HCT116 (cell line): ENCODE data around the gene C7orf33. TPM values are rescaled to one million over a fixed set of nuclear protein-coding genes. Genes with fewer than 3 reads are reported as not detected.

ENCODE experiments used
- ATAC-seq: fragments of 200-7000 bp; cut with Tn5 transposase; 2 replicates; pipeline ENCODE4 v1.9.1; 2020; ENCODE audit warnings: mild to moderate bottlenecking, moderate library complexity
- BruUV-seq: library from RNA; stranded (reverse); fragments of 400-500 nt; replicated peaks from 2 replicates; lab custom pipeline; 2021; lab: Mats Ljungman, UMichigan
- CTCF ChIA-PET: fragments of 300-600 bp; sonication (Branson Sonifier 250); formaldehyde crosslinking; loops from one replicate; lab custom pipeline; 2021; ENCODE audit warnings: antibody characterized with exemption; lab: Charles Lee
- POLR2A ChIA-PET: fragments of 300-600, 350-600 bp; sonication (Branson Sonifier 250); formaldehyde crosslinking; loops from one replicate; lab custom pipeline; 2021; ENCODE audit warnings: antibody characterized with exemption; lab: Charles Lee
- RAD21 ChIA-PET, 2 experiments: fragments of 300-600 bp; sonication (Branson Sonifier 250); formaldehyde crosslinking; loops; one replicate each; lab custom pipeline; 2023; ENCODE audit warnings: low total read pairs in 2 of 2; ENCODE audit not compliant: uncharacterized antibody in 2 of 2, unreplicated experiment in 2 of 2, low non-redundant PET in 1 of 2; lab: Charles Lee
- DNase-seq: peaks from one replicate; pipeline ENCODE4 v3.0.0-alpha.2; 2010; ENCODE audit warnings: low read depth, low spot score
- H2AFZ ChIP-seq: fragments of 200-600 bp; shearing (Covaris generic), sonication (generic); 2 replicates; pipeline ENCODE4 v1.6.1; 2017; ENCODE audit warnings: low read depth, mixed run types, mixed read lengths, antibody characterized with exemption, low read length; ENCODE audit not compliant: poor library complexity, severe bottlenecking
- H3K27ac ChIP-seq: 2 replicates; pipeline ENCODE4 v1.5.1; 2012; ENCODE audit warnings: low read depth, low read length
- H3K27me3 ChIP-seq: fragments of 200-600 bp; sonication (generic); 2 replicates; pipeline ENCODE4 v1.6.1; 2016; ENCODE audit warnings: mixed run types, low read length, mixed read lengths; ENCODE audit not compliant: insufficient read depth
- H3K36me3 ChIP-seq, 2 experiments: fragments of 200-500 bp in 1 of 2; fragments of 200-600 bp in 1 of 2; sonication (Bioruptor generic) in 1 of 2; sonication (generic) in 1 of 2; 2 replicates each; pipeline versions ENCODE4 v1.5.1 to v1.6.1; 2014 to 2016; ENCODE audit warnings: low read length in 2 of 2, inconsistent platforms in 1 of 2, mixed read lengths in 1 of 2, mixed run types in 1 of 2; ENCODE audit not compliant: insufficient read depth in 2 of 2, control insufficient read depth in 1 of 2
- H3K4me1 ChIP-seq, 2 experiments: fragments of 200-600 bp in 1 of 2; sonication (generic) in 1 of 2; 2 replicates each; pipeline versions ENCODE4 v1.5.1 to v1.6.1; 2012 to 2017; ENCODE audit warnings: low read length in 2 of 2, inconsistent platforms in 1 of 2, mild to moderate bottlenecking in 1 of 2, mixed read lengths in 1 of 2, mixed run types in 1 of 2, moderate library complexity in 1 of 2; ENCODE audit not compliant: insufficient read depth in 2 of 2, control insufficient read depth in 1 of 2
- H3K4me2 ChIP-seq: fragments of 200-600 bp; sonication (generic); 2 replicates; pipeline ENCODE4 v1.6.1; 2017; ENCODE audit warnings: mixed run types, low read length, mixed read lengths
- H3K4me3 ChIP-seq, 2 experiments: fragments of 200-600 bp in 1 of 2; sonication (generic) in 1 of 2; replicated peaks in 1 of 2; 2 replicates each; pipeline ENCODE4 v1.5.1; 2011 to 2016; ENCODE audit warnings: low read length in 2 of 2, control low read depth in 1 of 2, low read depth in 1 of 2, mild to moderate bottlenecking in 1 of 2, mixed read lengths in 1 of 2, mixed run types in 1 of 2
- H3K79me2 ChIP-seq: fragments of 200-600 bp; sonication (generic); 2 replicates; pipeline ENCODE4 v1.6.1; 2017; ENCODE audit warnings: mild to moderate bottlenecking, mixed run types, low read length, moderate library complexity, mixed read lengths; ENCODE audit not compliant: insufficient read depth
- H3K9ac ChIP-seq: fragments of 200-600 bp; sonication (generic); 2 replicates; pipeline ENCODE4 v1.6.1; 2016; ENCODE audit warnings: low read length, mixed read lengths
- H3K9me2 ChIP-seq: fragments of 200-600 bp; sonication (generic), shearing (Covaris generic); 2 replicates; pipeline ENCODE4 v1.6.1; 2017; ENCODE audit warnings: mixed run types, mild to moderate bottlenecking, moderate library complexity; ENCODE audit not compliant: insufficient read depth
- H3K9me3 ChIP-seq, 2 experiments: fragments of 200-500 bp in 1 of 2; fragments of 200-600 bp in 1 of 2; sonication (Bioruptor generic) in 1 of 2; sonication (generic) in 1 of 2; 2 replicates each; pipeline ENCODE4 v1.6.1; 2014 to 2017; ENCODE audit warnings: low read length in 2 of 2, mixed read lengths in 2 of 2, inconsistent platforms in 1 of 2, low read depth in 1 of 2, mild to moderate bottlenecking in 1 of 2, mixed run types in 1 of 2, moderate library complexity in 1 of 2; ENCODE audit not compliant: control insufficient read depth in 1 of 2, insufficient read depth in 1 of 2
- H4K20me1 ChIP-seq: fragments of 200-600 bp; sonication (generic), shearing (Covaris generic); 2 replicates; pipeline ENCODE4 v1.6.1; 2017; ENCODE audit warnings: mixed run types, mild to moderate bottlenecking, moderate library complexity; ENCODE audit not compliant: insufficient read depth
- CEBPB ChIP-seq: IDR thresholded peaks from 2 replicates; pipeline ENCODE4 v1.6.1; 2012; ENCODE audit warnings: low read depth
- EGR1 ChIP-seq: IDR thresholded peaks from 2 replicates; pipeline ENCODE4 v1.6.1; 2012; ENCODE audit warnings: low read depth
- EZH2 ChIP-seq: fragments of 200-600 bp; sonication (generic); IDR thresholded peaks from 2 replicates; pipeline ENCODE4 v1.6.1; 2017; ENCODE audit warnings: antibody characterized with exemption, mixed run types
- EZH2phosphoT487 ChIP-seq: fragments of 200-600 bp; IDR thresholded peaks from 2 replicates; pipeline ENCODE4 v1.6.1; 2018; ENCODE audit warnings: antibody characterized with exemption, borderline replicate concordance
- FOSL1 ChIP-seq: IDR thresholded peaks from 2 replicates; pipeline ENCODE4 v1.6.1; 2012; ENCODE audit warnings: low read depth
- JUND ChIP-seq: IDR thresholded peaks from 2 replicates; pipeline ENCODE4 v1.6.1; 2012
- POLR2A ChIP-seq: IDR thresholded peaks from 2 replicates; pipeline ENCODE4 v1.7.0; 2011; ENCODE audit warnings: borderline replicate concordance; ENCODE audit not compliant: insufficient read depth, insufficient read length; ENCODE audit errors: extremely low read depth
- POLR2AphosphoS5 ChIP-seq: IDR thresholded peaks from 2 replicates; pipeline ENCODE4 v1.6.1; 2011; ENCODE audit warnings: mild to moderate bottlenecking, low read depth, low read length, moderate library complexity
- RAD21 ChIP-seq: IDR thresholded peaks from 2 replicates; pipeline ENCODE4 v1.6.1; 2012; ENCODE audit warnings: low read depth, mild to moderate bottlenecking
- SIN3A ChIP-seq: IDR thresholded peaks from 2 replicates; pipeline ENCODE4 v1.6.1; 2012; ENCODE audit warnings: low read depth
- SP1 ChIP-seq: IDR thresholded peaks from 2 replicates; pipeline ENCODE4 v1.6.1; 2012; ENCODE audit warnings: low read depth
- SRF ChIP-seq: IDR thresholded peaks from 2 replicates; pipeline ENCODE4 v1.6.1; 2012; ENCODE audit warnings: low read depth
- TCF7L2 ChIP-seq: IDR thresholded peaks from 2 replicates; pipeline ENCODE4 v1.7.0; 2011; ENCODE audit warnings: borderline replicate concordance, inconsistent platforms; ENCODE audit not compliant: insufficient read depth, insufficient read length; ENCODE audit errors: extremely low read depth
- YY1 ChIP-seq: IDR thresholded peaks from 2 replicates; pipeline ENCODE4 v1.6.1; 2011; ENCODE audit warnings: low read length, low read depth, moderate library complexity, mild to moderate bottlenecking; ENCODE audit not compliant: insufficient replicate concordance; ENCODE audit errors: extremely low read depth
- intact Hi-C: fragments of 100-400 bp; cut with micrococcal nuclease; formaldehyde crosslinking; loops from 2 replicates; pipeline ENCODE4 v1.10.0; 2022
- total RNA-seq: library from RNA; stranded (reverse); gene quantifications from one replicate; pipeline ENCODE4 v1.2.1, GENCODE V29; 2021; ENCODE audit not compliant: unreplicated experiment
- TF ChIP-seq, protein P1 (sequence below), 3 experiments: fragments of 200-600 bp in 1 of 3; sonication (generic) in 1 of 3; IDR thresholded peaks in 2 of 3; conservative IDR thresholded peaks in 1 of 3; 2 replicates each; pipeline ENCODE4 v1.5.1; 2012 to 2017; ENCODE audit warnings: low read depth in 2 of 3, low read length in 2 of 3, antibody characterized with exemption in 1 of 3, borderline replicate concordance in 1 of 3, control low read depth in 1 of 3, mild to moderate bottlenecking in 1 of 3, mixed read lengths in 1 of 3, mixed run types in 1 of 3, moderate library complexity in 1 of 3; ENCODE audit not compliant: insufficient read depth in 1 of 3
- TF ChIP-seq, protein P2 (sequence below): IDR thresholded peaks from 2 replicates; pipeline ENCODE4 v1.6.1; 2011; ENCODE audit warnings: mild to moderate bottlenecking, low read length, moderate library complexity; ENCODE audit not compliant: insufficient replicate concordance; ENCODE audit errors: extremely low read depth
- TF ChIP-seq, protein P3 (sequence below): IDR thresholded peaks from 2 replicates; pipeline ENCODE4 v1.6.1; 2012

The C7orf33 gene
- total RNA-seq, 1 experiment from 2014 or later, result not detected

DNA sequence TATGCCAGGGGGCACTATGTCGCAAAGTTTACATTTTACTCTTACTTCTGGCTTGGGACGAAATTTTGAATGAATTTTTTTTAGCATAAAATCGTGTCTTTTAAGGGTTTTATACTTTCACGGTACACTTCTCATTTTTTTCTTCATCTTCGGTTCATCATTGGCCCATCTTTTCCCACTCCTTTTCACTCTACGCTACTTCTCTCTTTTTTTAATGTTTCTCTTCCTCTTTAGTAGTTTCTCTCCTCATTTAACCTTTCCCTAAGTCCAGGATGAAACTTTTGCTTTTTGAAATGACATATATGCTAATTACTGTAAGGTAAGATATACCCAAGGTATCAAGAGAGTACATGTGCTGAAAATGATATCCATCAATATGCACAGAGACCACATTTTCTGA lies 39.5 kb downstream of the C7orf33 start:
- Histone ChIP-seq H4K20me1 (no peaks in the 10 kb centered on the region), H3K27ac (no peak overlapping the region), H3K4me2 (no peak overlapping the region), H3K27me3 (no peaks in the 10 kb centered on the region), H2AFZ (no peak overlapping the region), H3K4me1 (0 out of 4 replicates have a peak, but pooled peaks cover 0 to 3% of the 10 kb centered on the region in 2 experiments), H3K9me2 (no peaks in the 10 kb centered on the region), H3K4me3 (no peak overlapping the region), H3K36me3 (no peaks in the 10 kb centered on the region)
- DNase-seq (no peak), ATAC-seq (no peak)
- RAD21 ChIA-PET, result no interaction called here
- BruUV-seq, result no TSS peak
- POLR2A ChIA-PET, result no interaction called here
- intact Hi-C loops, result no loop called here
- no peak for TF ChIP-seq SRF
- TF ChIP-seq EGR1, result no peak
- TF ChIP-seq SP1, result no peak
- TF ChIP-seq, protein P1, sequence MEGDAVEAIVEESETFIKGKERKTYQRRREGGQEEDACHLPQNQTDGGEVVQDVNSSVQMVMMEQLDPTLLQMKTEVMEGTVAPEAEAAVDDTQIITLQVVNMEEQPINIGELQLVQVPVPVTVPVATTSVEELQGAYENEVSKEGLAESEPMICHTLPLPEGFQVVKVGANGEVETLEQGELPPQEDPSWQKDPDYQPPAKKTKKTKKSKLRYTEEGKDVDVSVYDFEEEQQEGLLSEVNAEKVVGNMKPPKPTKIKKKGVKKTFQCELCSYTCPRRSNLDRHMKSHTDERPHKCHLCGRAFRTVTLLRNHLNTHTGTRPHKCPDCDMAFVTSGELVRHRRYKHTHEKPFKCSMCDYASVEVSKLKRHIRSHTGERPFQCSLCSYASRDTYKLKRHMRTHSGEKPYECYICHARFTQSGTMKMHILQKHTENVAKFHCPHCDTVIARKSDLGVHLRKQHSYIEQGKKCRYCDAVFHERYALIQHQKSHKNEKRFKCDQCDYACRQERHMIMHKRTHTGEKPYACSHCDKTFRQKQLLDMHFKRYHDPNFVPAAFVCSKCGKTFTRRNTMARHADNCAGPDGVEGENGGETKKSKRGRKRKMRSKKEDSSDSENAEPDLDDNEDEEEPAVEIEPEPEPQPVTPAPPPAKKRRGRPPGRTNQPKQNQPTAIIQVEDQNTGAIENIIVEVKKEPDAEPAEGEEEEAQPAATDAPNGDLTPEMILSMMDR (IDR thresholded peaks at IDR 0.05 in 2 of 3, conservative IDR thresholded peaks at IDR 0.05 in 1 of 3; ENCODE audit: borderline replicate concordance in 1 of 3, insufficient read depth in 1 of 3, low read depth in 2 of 3, low read length in 2 of 3), result no peak
- TF ChIP-seq POLR2A, result no peak
- no peak for TF ChIP-seq TCF7L2
- TF ChIP-seq JUND, result no peak
- TF ChIP-seq SIN3A, result no peak
- no peak for TF ChIP-seq RAD21
- no peak for TF ChIP-seq POLR2AphosphoS5
- TF ChIP-seq, protein P2, sequence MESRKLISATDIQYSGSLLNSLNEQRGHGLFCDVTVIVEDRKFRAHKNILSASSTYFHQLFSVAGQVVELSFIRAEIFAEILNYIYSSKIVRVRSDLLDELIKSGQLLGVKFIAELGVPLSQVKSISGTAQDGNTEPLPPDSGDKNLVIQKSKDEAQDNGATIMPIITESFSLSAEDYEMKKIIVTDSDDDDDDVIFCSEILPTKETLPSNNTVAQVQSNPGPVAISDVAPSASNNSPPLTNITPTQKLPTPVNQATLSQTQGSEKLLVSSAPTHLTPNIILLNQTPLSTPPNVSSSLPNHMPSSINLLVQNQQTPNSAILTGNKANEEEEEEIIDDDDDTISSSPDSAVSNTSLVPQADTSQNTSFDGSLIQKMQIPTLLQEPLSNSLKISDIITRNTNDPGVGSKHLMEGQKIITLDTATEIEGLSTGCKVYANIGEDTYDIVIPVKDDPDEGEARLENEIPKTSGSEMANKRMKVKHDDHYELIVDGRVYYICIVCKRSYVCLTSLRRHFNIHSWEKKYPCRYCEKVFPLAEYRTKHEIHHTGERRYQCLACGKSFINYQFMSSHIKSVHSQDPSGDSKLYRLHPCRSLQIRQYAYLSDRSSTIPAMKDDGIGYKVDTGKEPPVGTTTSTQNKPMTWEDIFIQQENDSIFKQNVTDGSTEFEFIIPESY, result no peak
- no peak for TF ChIP-seq FOSL1
- TF ChIP-seq YY1, result no peak
- TF ChIP-seq, protein P3, sequence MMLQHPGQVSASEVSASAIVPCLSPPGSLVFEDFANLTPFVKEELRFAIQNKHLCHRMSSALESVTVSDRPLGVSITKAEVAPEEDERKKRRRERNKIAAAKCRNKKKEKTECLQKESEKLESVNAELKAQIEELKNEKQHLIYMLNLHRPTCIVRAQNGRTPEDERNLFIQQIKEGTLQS, result no peak
- TF ChIP-seq EZH2, result no peak
- no peak for TF ChIP-seq EZH2phosphoT487
- no peak for TF ChIP-seq CEBPB
- TF ChIP-seq, all 23 proteins: peak for 0
- CTCF ChIA-PET, result no interaction called here
- Histone ChIP-seq H3K79me2 (no peaks in the 10 kb centered on the region), H3K9me3 (no peaks in the 10 kb centered on the region), H3K9ac (no peak overlapping the region)
